Brain microvascular endothelial cell (primary cell): ENCODE measurements around the gene CDH4.

Experiments used
- DNase-seq: peaks from one replicate; pipeline ENCODE4 v3.0.0-alpha.2; 2020
- H3K27ac ChIP-seq: fragments of 250-450 bp; sonication (Bioruptor Pico); 2 replicates; pipeline ENCODE4 v1.5.1; 2020; ENCODE audit warnings: mild to moderate bottlenecking, moderate library complexity
- H3K27me3 ChIP-seq: fragments of 250-450 bp; sonication (Bioruptor Pico); replicated peaks from 2 replicates; pipeline ENCODE4 v1.5.1; 2020; ENCODE audit warnings: mild to moderate bottlenecking
- H3K36me3 ChIP-seq: fragments of 250-450 bp; sonication (Bioruptor Pico); replicated peaks from 2 replicates; pipeline ENCODE4 v1.5.1; 2020; ENCODE audit warnings: mild to moderate bottlenecking
- H3K4me3 ChIP-seq: 2 replicates; pipeline ENCODE4 v1.5.1; 2011; ENCODE audit warnings: low read depth, mild to moderate bottlenecking, control low read depth, low read length, moderate library complexity
- in situ Hi-C: cut with HindIII; loops from 2 replicates; pipeline ENCODE4 v1.10.0; 2017; ENCODE audit warnings: low sequenced_read_pairs, low pct_ligation_motif_present
- TF ChIP-seq, protein P1 (sequence below): IDR thresholded peaks from 2 replicates; pipeline ENCODE4 v1.5.1; 2011; ENCODE audit warnings: low read depth, mild to moderate bottlenecking, moderate library complexity, low read length, control low read depth, inconsistent platforms; ENCODE audit errors: missing control alignments

Gene CDH4

DNA sequence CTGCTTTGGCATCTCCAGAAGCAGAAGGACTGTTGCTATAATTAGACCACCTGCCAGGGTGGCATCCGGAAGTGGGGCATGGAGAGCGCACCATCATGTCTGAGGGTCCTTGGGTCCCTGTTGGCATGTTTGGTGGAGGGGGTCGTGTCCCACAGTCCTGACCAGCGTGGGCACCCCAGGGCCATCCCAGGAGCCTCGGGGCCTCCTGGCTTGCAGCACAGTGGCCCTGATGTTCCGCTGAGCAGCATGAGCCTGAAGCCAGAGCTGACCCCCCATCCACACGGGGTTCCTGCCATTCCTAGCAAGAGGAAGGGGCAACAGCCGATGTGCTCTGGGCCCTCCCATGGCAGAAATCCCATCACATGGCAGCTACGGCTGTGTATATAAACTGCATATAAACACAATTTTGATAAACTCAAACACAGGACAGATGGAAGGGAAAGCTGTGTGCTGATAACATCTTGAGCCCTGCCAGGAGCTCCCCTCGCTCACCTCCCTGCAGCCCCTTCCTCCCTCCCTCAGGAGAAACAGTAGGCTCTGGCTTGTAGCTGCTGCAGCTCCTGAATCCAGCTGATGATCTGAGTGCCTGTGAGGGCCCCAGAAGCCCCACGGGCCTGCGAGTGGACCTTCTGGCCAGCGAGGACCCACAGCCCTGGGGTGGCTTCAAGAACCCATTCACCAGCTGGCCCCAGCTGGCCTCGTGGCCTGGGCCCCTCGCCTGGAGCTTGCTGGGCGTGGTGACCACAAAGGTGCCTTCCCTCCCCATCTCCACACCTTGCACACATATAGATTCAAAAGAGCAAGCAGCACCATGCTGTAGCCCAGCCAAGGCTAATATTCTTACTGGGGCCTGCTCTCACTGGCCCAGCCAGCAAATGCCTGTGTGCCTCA, 321.6 kb downstream of the CDH4 start:
- Histone ChIP-seq H3K4me3 (no peak overlapping the region), H3K36me3 (no peaks in the 10 kb centered on the region), H3K27me3 (no peaks in the 10 kb centered on the region), H3K27ac (no peak overlapping the region)
- TF ChIP-seq, protein P1, sequence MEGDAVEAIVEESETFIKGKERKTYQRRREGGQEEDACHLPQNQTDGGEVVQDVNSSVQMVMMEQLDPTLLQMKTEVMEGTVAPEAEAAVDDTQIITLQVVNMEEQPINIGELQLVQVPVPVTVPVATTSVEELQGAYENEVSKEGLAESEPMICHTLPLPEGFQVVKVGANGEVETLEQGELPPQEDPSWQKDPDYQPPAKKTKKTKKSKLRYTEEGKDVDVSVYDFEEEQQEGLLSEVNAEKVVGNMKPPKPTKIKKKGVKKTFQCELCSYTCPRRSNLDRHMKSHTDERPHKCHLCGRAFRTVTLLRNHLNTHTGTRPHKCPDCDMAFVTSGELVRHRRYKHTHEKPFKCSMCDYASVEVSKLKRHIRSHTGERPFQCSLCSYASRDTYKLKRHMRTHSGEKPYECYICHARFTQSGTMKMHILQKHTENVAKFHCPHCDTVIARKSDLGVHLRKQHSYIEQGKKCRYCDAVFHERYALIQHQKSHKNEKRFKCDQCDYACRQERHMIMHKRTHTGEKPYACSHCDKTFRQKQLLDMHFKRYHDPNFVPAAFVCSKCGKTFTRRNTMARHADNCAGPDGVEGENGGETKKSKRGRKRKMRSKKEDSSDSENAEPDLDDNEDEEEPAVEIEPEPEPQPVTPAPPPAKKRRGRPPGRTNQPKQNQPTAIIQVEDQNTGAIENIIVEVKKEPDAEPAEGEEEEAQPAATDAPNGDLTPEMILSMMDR, result no peak
- in situ Hi-C loops, result no loop called here
- no peak for DNase-seq

DNA sequence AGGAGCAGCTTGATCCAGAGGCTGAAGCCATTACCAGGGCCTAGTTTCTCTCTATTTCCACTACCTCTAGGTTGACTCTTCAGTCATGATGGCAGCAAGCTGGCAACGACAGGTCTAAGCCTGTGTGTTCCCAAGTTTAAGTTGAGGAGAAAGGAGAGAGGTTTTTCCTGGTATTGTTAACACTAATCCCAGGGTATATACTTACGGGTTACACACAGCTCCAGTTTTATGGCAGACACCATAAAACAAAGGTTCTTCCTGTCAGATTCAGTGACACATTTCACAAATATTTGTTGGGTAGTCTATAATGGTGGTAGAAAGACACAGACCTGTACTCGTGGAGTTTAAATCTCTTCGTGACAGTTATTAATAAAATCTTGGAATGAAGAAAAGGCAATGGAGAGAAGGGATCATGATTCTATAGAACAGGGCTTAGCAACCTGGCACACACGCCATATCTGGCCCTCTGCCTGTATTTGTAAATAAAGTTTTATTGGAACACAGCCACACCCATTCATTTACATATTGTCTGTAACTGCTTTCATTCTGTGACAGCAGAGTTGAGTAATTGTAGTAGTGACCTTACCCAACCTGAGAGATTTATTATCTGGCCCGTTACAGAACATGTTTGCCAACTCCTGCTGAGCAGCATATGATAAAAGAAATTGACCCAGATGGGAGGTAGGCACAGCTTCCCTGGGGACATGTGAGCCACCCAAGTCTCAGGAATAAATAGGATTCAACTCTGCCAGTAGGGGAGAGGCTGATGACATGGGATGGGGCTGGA, 323.3 kb downstream of the CDH4 start:
- Histone ChIP-seq H3K36me3 (no peaks in the 10 kb centered on the region), H3K4me3 (no peak overlapping the region), H3K27me3 (no peaks in the 10 kb centered on the region), H3K27ac (no peak overlapping the region)
- DNase-seq, result no peak
- in situ Hi-C loops, result no loop called here
- TF ChIP-seq, protein P1, result no peak

- TF ChIP-seq, protein P1, result no peak
- Histone ChIP-seq H3K4me3 (no peak overlapping the region), H3K36me3 (no peaks in the 10 kb centered on the region), H3K27me3 (no peaks in the 10 kb centered on the region), H3K27ac (no peak overlapping the region)
- in situ Hi-C loops, result no loop called here
- no peak for DNase-seq
Measured at GRCh38 chr20:61576372-61576771, 324.3 kb downstream of the CDH4 start.

GRCh38 chr20:61577065-61577464, 325.0 kb downstream of the CDH4 start:
- H3K27ac ChIP-seq, result no peak overlapping the region
- H3K27me3 ChIP-seq, result no peaks in the 10 kb centered on the region
- TF ChIP-seq, protein P1, result no peak
- in situ Hi-C loops, result no loop called here
- H3K36me3 ChIP-seq, result no peaks in the 10 kb centered on the region
- H3K4me3 ChIP-seq, result no peak overlapping the region
- no peak for DNase-seq

- TF ChIP-seq, protein P1, result no peak
- in situ Hi-C loops, result no loop called here
Measured at GRCh38 chr20:61579908-61580307, 327.8 kb downstream of the CDH4 start.

More at GRCh38 chr20:61579908-61580307, 327.8 kb downstream of the CDH4 start:
- no peaks in the 10 kb centered on the region for H3K27me3 ChIP-seq
- DNase-seq, result no peak
- H3K4me3 ChIP-seq, result no peak overlapping the region
- no peak overlapping the region for H3K27ac ChIP-seq
- no peaks in the 10 kb centered on the region for H3K36me3 ChIP-seq
